Spleen (tissue), 7 donors: Measurements from ENCODE around the gene UBE2E2.

ENCODE experiments used
- CTCF ChIP-seq, 11 experiments: fragments of 200-600 bp in 7 of 11; fragments of 450-650 bp in 4 of 11; sonication (generic) in 4 of 11; IDR thresholded peaks in 8 of 11; conservative IDR thresholded peaks in 3 of 11; 1 replicate in 7 of 11; 2 replicates in 4 of 11; pipeline versions ENCODE4 v1.4.0 to v1.8.0; 2016 to 2021; ENCODE audit warnings: antibody characterized with exemption in 11 of 11, inconsistent platforms in 4 of 11, mild to moderate bottlenecking in 1 of 11
- POLR2A ChIP-seq, 3 donors: fragments of 450-650 bp; IDR thresholded peaks; one replicate each; pipeline ENCODE4 v1.5.1; 2017; ENCODE audit warnings: antibody characterized with exemption in 3 of 3, mild to moderate bottlenecking in 1 of 3
- POLR2AphosphoS5 ChIP-seq, 3 donors: sonication (generic); formaldehyde crosslinking; IDR thresholded peaks; one replicate each; pipeline ENCODE4 v1.5.1; 2017; ENCODE audit warnings: antibody characterized with exemption in 3 of 3
- donor health status: DM: no; HTN: no; CAD: no; lungs with moderate emphysema.
- donor health status: DM: no; HTN: no; CAD: no.
- donor health status: DM: no; HTN: no; CAD: no.

- TF ChIP-seq CTCF (IDR thresholded peaks at IDR 0.05 in 8 of 11, conservative IDR thresholded peaks at IDR 0.05 in 3 of 11) = no peak
- no peak for TF ChIP-seq POLR2A (IDR thresholded peaks at IDR 0.05)
- no peak for TF ChIP-seq POLR2AphosphoS5 (IDR thresholded peaks at IDR 0.05)
Observed at GRCh38 chr3:23276913-23277658, 74.0 kb downstream of the UBE2E2 start.
